ENCODE measurements around the gene RBM10. TPM values are rescaled to one million over a fixed set of nuclear protein-coding genes. Genes with fewer than 3 reads are reported as not detected.

Gene RBM10
- total RNA-seq, 1 experiment from 2014 or later, result 56.9 TPM

DNA sequence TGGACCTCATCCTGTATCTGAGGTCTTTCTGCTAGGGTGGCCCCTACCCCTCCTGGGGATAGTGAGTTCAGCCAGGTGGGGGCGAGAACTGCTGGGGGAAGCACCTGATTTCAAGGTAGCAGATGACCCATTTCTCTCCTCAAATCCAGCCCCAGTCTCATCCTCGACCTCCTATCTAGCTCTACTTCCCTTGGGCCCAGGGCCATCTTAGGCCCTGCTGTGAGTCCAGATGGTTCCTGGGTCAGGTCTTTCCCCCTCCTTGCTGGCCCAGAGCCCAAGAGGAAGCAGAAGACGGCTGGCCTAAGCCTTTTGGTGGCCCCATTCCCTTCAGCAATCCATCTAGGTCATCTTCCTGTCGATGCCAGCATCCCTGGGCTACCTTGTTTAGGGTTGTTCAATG lies 76.7 kb downstream of the RBM10 start:
- RAD21 ChIA-PET (ENCODE audit: low non-redundant PET in 1 of 2, low total read pairs in 2 of 2, uncharacterized antibody in 2 of 2, unreplicated experiment in 2 of 2), result no interaction called here
- Histone ChIP-seq H3K4me2 (ENCODE audit: low read length) (no peak overlapping the region), H3K27ac (ENCODE audit: low read depth, low read length) (no peak overlapping the region), H3K9ac (ENCODE audit: low read length) (no peak overlapping the region), H3K9me3 (ENCODE audit: control insufficient read depth in 1 of 2, insufficient read depth in 1 of 2, low read depth in 1 of 2, low read length in 2 of 2) (no peaks in the 10 kb centered on the region), H2AFZ (ENCODE audit: low read depth, low read length, poor library complexity, severe bottlenecking) (no peak overlapping the region), H3K4me3 (replicated peaks in 1 of 2; ENCODE audit: low read depth in 1 of 2, low read length in 2 of 2) (no peak overlapping the region), H3K27me3 (ENCODE audit: insufficient read depth, low read length) (no peaks in the 10 kb centered on the region), H3K36me3 (ENCODE audit: control insufficient read depth in 1 of 2, insufficient read depth in 2 of 2, low read length in 2 of 2) (peaks cover 6 to 18% of the 10 kb centered on the region in 2 experiments; a peak in 3 of 4 replicates), H3K4me1 (ENCODE audit: control insufficient read depth in 1 of 2, insufficient read depth in 2 of 2, low read length in 2 of 2) (peaks cover 4 to 20% of the 10 kb centered on the region in 2 experiments; a peak in 3 of 4 replicates), H4K20me1 (ENCODE audit: insufficient read depth) (no peaks in the 10 kb centered on the region), H3K79me2 (ENCODE audit: insufficient read depth, low read length) (peaks cover 49% of the 10 kb centered on the region), H3K9me2 (ENCODE audit: insufficient read depth) (no peaks in the 10 kb centered on the region)
- BruUV-seq (replicated peaks), result no TSS peak
- no peak for ATAC-seq
- no peak for DNase-seq (ENCODE audit: low read depth, low spot score)
- POLR2A ChIA-PET, result interaction anchor here (1.4 kb wide), 1 partner anchor 12 kb away, joined by 4 read pairs; no protein-coding TSS in a partner anchor
- CTCF ChIA-PET, result no interaction called here
- TF ChIP-seq CEBPB (IDR thresholded peaks at IDR 0.05; ENCODE audit: low read depth), result no peak
- TF ChIP-seq TCF7L2 (IDR thresholded peaks at IDR 0.05; ENCODE audit: borderline replicate concordance, extremely low read depth, insufficient read depth, insufficient read length), result no peak
- TF ChIP-seq POLR2A (IDR thresholded peaks at IDR 0.05; ENCODE audit: borderline replicate concordance, extremely low read depth, insufficient read depth, insufficient read length), result no peak
- TF ChIP-seq, protein P1, sequence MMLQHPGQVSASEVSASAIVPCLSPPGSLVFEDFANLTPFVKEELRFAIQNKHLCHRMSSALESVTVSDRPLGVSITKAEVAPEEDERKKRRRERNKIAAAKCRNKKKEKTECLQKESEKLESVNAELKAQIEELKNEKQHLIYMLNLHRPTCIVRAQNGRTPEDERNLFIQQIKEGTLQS (IDR thresholded peaks at IDR 0.05), result no peak
- no peak for TF ChIP-seq YY1 (IDR thresholded peaks at IDR 0.05; ENCODE audit: extremely low read depth, insufficient replicate concordance, low read depth, low read length)
- no peak for TF ChIP-seq EZH2phosphoT487 (IDR thresholded peaks at IDR 0.05; ENCODE audit: borderline replicate concordance)
- no peak for TF ChIP-seq RAD21 (IDR thresholded peaks at IDR 0.05; ENCODE audit: low read depth)
- no peak for TF ChIP-seq SIN3A (IDR thresholded peaks at IDR 0.05; ENCODE audit: low read depth)
- TF ChIP-seq SRF (IDR thresholded peaks at IDR 0.05; ENCODE audit: low read depth), result no peak
- TF ChIP-seq, protein P2, sequence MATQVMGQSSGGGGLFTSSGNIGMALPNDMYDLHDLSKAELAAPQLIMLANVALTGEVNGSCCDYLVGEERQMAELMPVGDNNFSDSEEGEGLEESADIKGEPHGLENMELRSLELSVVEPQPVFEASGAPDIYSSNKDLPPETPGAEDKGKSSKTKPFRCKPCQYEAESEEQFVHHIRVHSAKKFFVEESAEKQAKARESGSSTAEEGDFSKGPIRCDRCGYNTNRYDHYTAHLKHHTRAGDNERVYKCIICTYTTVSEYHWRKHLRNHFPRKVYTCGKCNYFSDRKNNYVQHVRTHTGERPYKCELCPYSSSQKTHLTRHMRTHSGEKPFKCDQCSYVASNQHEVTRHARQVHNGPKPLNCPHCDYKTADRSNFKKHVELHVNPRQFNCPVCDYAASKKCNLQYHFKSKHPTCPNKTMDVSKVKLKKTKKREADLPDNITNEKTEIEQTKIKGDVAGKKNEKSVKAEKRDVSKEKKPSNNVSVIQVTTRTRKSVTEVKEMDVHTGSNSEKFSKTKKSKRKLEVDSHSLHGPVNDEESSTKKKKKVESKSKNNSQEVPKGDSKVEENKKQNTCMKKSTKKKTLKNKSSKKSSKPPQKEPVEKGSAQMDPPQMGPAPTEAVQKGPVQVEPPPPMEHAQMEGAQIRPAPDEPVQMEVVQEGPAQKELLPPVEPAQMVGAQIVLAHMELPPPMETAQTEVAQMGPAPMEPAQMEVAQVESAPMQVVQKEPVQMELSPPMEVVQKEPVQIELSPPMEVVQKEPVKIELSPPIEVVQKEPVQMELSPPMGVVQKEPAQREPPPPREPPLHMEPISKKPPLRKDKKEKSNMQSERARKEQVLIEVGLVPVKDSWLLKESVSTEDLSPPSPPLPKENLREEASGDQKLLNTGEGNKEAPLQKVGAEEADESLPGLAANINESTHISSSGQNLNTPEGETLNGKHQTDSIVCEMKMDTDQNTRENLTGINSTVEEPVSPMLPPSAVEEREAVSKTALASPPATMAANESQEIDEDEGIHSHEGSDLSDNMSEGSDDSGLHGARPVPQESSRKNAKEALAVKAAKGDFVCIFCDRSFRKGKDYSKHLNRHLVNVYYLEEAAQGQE (IDR thresholded peaks at IDR 0.05; ENCODE audit: low read depth), result no peak
- TF ChIP-seq ELF1 (IDR thresholded peaks at IDR 0.05; ENCODE audit: borderline replicate concordance, low read depth), result no peak
- no peak for TF ChIP-seq CBX3 (IDR thresholded peaks at IDR 0.05; ENCODE audit: low read depth)
- TF ChIP-seq JUND (IDR thresholded peaks at IDR 0.05), result no peak
- TF ChIP-seq SP1 (IDR thresholded peaks at IDR 0.05; ENCODE audit: low read depth), result no peak
- TF ChIP-seq, protein P3, sequence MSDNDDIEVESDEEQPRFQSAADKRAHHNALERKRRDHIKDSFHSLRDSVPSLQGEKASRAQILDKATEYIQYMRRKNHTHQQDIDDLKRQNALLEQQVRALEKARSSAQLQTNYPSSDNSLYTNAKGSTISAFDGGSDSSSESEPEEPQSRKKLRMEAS (IDR thresholded peaks at IDR 0.05), result no peak
- no peak for TF ChIP-seq EGR1 (IDR thresholded peaks at IDR 0.05; ENCODE audit: low read depth)
- TF ChIP-seq FOSL1 (IDR thresholded peaks at IDR 0.05; ENCODE audit: low read depth), result no peak
- intact Hi-C loops (cut with micrococcal nuclease), result no loop called here
